ENCODE data around the gene AK8.

- no peak for TF ChIP-seq TAF1 (IDR thresholded peaks at IDR 0.05; ENCODE audit: low read depth)
- TF ChIP-seq, protein P1, sequence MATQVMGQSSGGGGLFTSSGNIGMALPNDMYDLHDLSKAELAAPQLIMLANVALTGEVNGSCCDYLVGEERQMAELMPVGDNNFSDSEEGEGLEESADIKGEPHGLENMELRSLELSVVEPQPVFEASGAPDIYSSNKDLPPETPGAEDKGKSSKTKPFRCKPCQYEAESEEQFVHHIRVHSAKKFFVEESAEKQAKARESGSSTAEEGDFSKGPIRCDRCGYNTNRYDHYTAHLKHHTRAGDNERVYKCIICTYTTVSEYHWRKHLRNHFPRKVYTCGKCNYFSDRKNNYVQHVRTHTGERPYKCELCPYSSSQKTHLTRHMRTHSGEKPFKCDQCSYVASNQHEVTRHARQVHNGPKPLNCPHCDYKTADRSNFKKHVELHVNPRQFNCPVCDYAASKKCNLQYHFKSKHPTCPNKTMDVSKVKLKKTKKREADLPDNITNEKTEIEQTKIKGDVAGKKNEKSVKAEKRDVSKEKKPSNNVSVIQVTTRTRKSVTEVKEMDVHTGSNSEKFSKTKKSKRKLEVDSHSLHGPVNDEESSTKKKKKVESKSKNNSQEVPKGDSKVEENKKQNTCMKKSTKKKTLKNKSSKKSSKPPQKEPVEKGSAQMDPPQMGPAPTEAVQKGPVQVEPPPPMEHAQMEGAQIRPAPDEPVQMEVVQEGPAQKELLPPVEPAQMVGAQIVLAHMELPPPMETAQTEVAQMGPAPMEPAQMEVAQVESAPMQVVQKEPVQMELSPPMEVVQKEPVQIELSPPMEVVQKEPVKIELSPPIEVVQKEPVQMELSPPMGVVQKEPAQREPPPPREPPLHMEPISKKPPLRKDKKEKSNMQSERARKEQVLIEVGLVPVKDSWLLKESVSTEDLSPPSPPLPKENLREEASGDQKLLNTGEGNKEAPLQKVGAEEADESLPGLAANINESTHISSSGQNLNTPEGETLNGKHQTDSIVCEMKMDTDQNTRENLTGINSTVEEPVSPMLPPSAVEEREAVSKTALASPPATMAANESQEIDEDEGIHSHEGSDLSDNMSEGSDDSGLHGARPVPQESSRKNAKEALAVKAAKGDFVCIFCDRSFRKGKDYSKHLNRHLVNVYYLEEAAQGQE (IDR thresholded peaks at IDR 0.05; ENCODE audit: low read depth): no peak
- TF ChIP-seq RAD21 (IDR thresholded peaks at IDR 0.05; ENCODE audit: low read depth): no peak
- TF ChIP-seq, protein P2, sequence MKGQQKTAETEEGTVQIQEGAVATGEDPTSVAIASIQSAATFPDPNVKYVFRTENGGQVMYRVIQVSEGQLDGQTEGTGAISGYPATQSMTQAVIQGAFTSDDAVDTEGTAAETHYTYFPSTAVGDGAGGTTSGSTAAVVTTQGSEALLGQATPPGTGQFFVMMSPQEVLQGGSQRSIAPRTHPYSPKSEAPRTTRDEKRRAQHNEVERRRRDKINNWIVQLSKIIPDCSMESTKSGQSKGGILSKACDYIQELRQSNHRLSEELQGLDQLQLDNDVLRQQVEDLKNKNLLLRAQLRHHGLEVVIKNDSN (IDR thresholded peaks at IDR 0.05): no peak
- TF ChIP-seq TEAD4 (IDR thresholded peaks at IDR 0.05): no peak
These were observed 45.3 kb upstream of the AK8 start for GRCh38 chr9:132923346-132923902.

Measured in Ishikawa (cell line).